GM19395 (cell line): ENCODE results near the gene CXXC5.

Experiments
- ATAC-seq: cut with Tn5 transposase; IDR thresholded peaks from one replicate; pipeline ENCODE4 v1.9.1; 2021; ENCODE audit warnings: mild to moderate bottlenecking, moderate library complexity; ENCODE audit not compliant: unreplicated experiment

The CXXC5 gene

GRCh38 chr5:139664086-139664693 is 16.0 kb downstream of the CXXC5 start:
- peak; percentile 58 for ATAC-seq

- ATAC-seq, result no peak
Measured at GRCh38 chr5:139664727-139665351, 16.7 kb downstream of the CXXC5 start.

GRCh38 chr5:139665626-139666025 is 17.5 kb downstream of the CXXC5 start:
- no peak for ATAC-seq

- no peak for ATAC-seq
Measured at GRCh38 chr5:139666551-139666950, 18.4 kb downstream of the CXXC5 start.

GRCh38 chr5:139667001-139667729 is 19.0 kb downstream of the CXXC5 start:
- no peak for ATAC-seq

- ATAC-seq, result no peak
Measured at GRCh38 chr5:139667730-139668063, 19.5 kb downstream of the CXXC5 start.

GRCh38 chr5:139668064-139668880 is 20.1 kb downstream of the CXXC5 start:
- no peak for ATAC-seq

GRCh38 chr5:139668924-139669661 is 20.9 kb downstream of the CXXC5 start:
- ATAC-seq, result no peak

GRCh38 chr5:139669662-139670368 is 21.7 kb downstream of the CXXC5 start:
- ATAC-seq, result peak; percentile 38

- peak; percentile 53 for ATAC-seq
Measured at GRCh38 chr5:139670369-139671095, 22.4 kb downstream of the CXXC5 start.

- ATAC-seq, result no peak
Measured at GRCh38 chr5:139671096-139671841, 23.1 kb downstream of the CXXC5 start.

GRCh38 chr5:139675213-139675612 is 27.1 kb downstream of the CXXC5 start:
- ATAC-seq, result no peak

GRCh38 chr5:139675825-139676224 is 27.7 kb downstream of the CXXC5 start:
- no peak for ATAC-seq

GRCh38 chr5:139676406-139676805 is 28.3 kb downstream of the CXXC5 start:
- ATAC-seq, result no peak

GRCh38 chr5:139676951-139677735 is 29.0 kb downstream of the CXXC5 start:
- no peak for ATAC-seq

- ATAC-seq, result no peak
Measured at GRCh38 chr5:139677736-139678613, 29.8 kb downstream of the CXXC5 start.
